ENCODE results near the gene CCIN. TPM values are rescaled to one million over a fixed set of nuclear protein-coding genes. Genes with fewer than 3 reads are reported as not detected.

The CCIN gene
- total RNA-seq, 2 donors from 2014 or later: 1.6 to 2.3 TPM

GRCh38 chr9:36165826-36166167 lies 3.4 kb upstream of the CCIN start:
- peak overlapping the region; percentile 90 for H3K4me3 ChIP-seq
- H3K27ac ChIP-seq: peak overlapping the region; percentile 75 to 77
- TF ChIP-seq CTCF (IDR thresholded peaks at IDR 0.05): no peak
- ATAC-seq (ENCODE audit: insufficient number of reproducible peaks, low FRiP score, low read depth) (no peak), DNase-seq (ENCODE audit: low spot score) (no peak)
- no peaks in the 10 kb centered on the region for H3K36me3 ChIP-seq
- H3K4me1 ChIP-seq (ENCODE audit: control insufficient read depth in 1 of 2, low read depth in 2 of 2): peaks cover 17 to 47% of the 10 kb centered on the region in 2 donors
- no peaks in the 10 kb centered on the region for H3K9me3 ChIP-seq
- H3K27me3 ChIP-seq (replicated peaks; ENCODE audit: insufficient read depth): no peaks in the 10 kb centered on the region

GRCh38 chr9:36166168-36166927 lies 2.8 kb upstream of the CCIN start:
- Histone ChIP-seq H3K36me3 (no peaks in the 10 kb centered on the region), H3K4me3 (peak overlapping the region; percentile 90), H3K27ac (peak overlapping the region; percentile 45 to 77), H3K9me3 (no peaks in the 10 kb centered on the region), H3K27me3 (replicated peaks; ENCODE audit: insufficient read depth) (no peaks in the 10 kb centered on the region), H3K4me1 (ENCODE audit: control insufficient read depth in 1 of 2, low read depth in 2 of 2) (peaks cover 17 to 42% of the 10 kb centered on the region in 2 donors)
- TF ChIP-seq CTCF (IDR thresholded peaks at IDR 0.05): peak; percentile 86
- ATAC-seq (ENCODE audit: insufficient number of reproducible peaks, low FRiP score, low read depth) (peak; percentile 58), DNase-seq (ENCODE audit: low spot score) (no peak)

- DNase-seq (ENCODE audit: low spot score) (no peak), ATAC-seq (ENCODE audit: insufficient number of reproducible peaks, low FRiP score, low read depth) (no peak)
- Histone ChIP-seq H3K36me3 (no peaks in the 10 kb centered on the region), H3K27ac (no peak overlapping the region), H3K4me3 (no peak overlapping the region), H3K9me3 (no peaks in the 10 kb centered on the region), H3K27me3 (replicated peaks; ENCODE audit: insufficient read depth) (no peaks in the 10 kb centered on the region), H3K4me1 (ENCODE audit: control insufficient read depth in 1 of 2, low read depth in 2 of 2) (peaks cover 8 to 11% of the 10 kb centered on the region in 2 donors)
- no peak for TF ChIP-seq CTCF (IDR thresholded peaks at IDR 0.05)
These were observed 520 bp downstream of the CCIN start for GRCh38 chr9:36169708-36170107.

- H3K4me1 ChIP-seq (ENCODE audit: control insufficient read depth in 1 of 2, low read depth in 2 of 2): peaks cover under 1 to 3% of the 10 kb centered on the region in 2 donors
- H3K4me3 ChIP-seq: no peak overlapping the region
- TF ChIP-seq CTCF (IDR thresholded peaks at IDR 0.05): no peak
- H3K36me3 ChIP-seq: no peaks in the 10 kb centered on the region
- no peaks in the 10 kb centered on the region for H3K27me3 ChIP-seq (replicated peaks; ENCODE audit: insufficient read depth)
- DNase-seq (ENCODE audit: low spot score) (no peak), ATAC-seq (ENCODE audit: insufficient number of reproducible peaks, low FRiP score, low read depth) (no peak)
- H3K9me3 ChIP-seq: no peaks in the 10 kb centered on the region
- H3K27ac ChIP-seq: no peak overlapping the region
These were observed 1.3 kb downstream of the CCIN start for GRCh38 chr9:36170531-36170930.

GRCh38 chr9:36173861-36174260 lies 4.7 kb downstream of the CCIN start:
- H3K27me3 ChIP-seq (replicated peaks; ENCODE audit: insufficient read depth): no peaks in the 10 kb centered on the region
- ATAC-seq (ENCODE audit: insufficient number of reproducible peaks, low FRiP score, low read depth) (no peak), DNase-seq (ENCODE audit: low spot score) (no peak)
- no peak for TF ChIP-seq CTCF (IDR thresholded peaks at IDR 0.05)
- no peak overlapping the region for H3K27ac ChIP-seq
- H3K4me1 ChIP-seq (ENCODE audit: control insufficient read depth in 1 of 2, low read depth in 2 of 2): no peaks in the 10 kb centered on the region
- no peak overlapping the region for H3K4me3 ChIP-seq
- no peaks in the 10 kb centered on the region for H3K9me3 ChIP-seq
- H3K36me3 ChIP-seq: no peaks in the 10 kb centered on the region
